ENCODE data around the gene CCDC97. TPM values are rescaled to one million over a fixed set of nuclear protein-coding genes. Genes with fewer than 3 reads are reported as not detected.

CCDC97 gene
- total RNA-seq, 1 experiment from 2014 or later = 18.3 TPM

- Histone ChIP-seq H3K9ac (ENCODE audit: low read length) (no peak overlapping the region), H3K9me2 (replicated peaks; ENCODE audit: low read length) (no peaks in the 10 kb centered on the region), H2AFZ (ENCODE audit: low read length) (no peak overlapping the region), H3F3A (ENCODE audit: low read length, unreplicated experiment) (no peaks in the 10 kb centered on the region), H3K27ac (ENCODE audit: low read length) (no peak overlapping the region), H3K4me3 (ENCODE audit: low read length) (no peak overlapping the region), H3K27me3 (ENCODE audit: low read length) (no peaks in the 10 kb centered on the region), H3K36me3 (ENCODE audit: low read depth, low read length) (peaks cover 53% of the 10 kb centered on the region), H3K4me1 (ENCODE audit: insufficient read depth, low read length) (peaks cover 16% of the 10 kb centered on the region), H3K4me2 (ENCODE audit: low read length) (no peak overlapping the region), H3K9me3 (ENCODE audit: low read length) (no peaks in the 10 kb centered on the region), H3K79me2 (ENCODE audit: low read length) (peaks cover 53% of the 10 kb centered on the region), H4K20me1 (ENCODE audit: low read length) (peaks cover 7% of the 10 kb centered on the region; the same call in 1 of the 2 replicates)
- POLR2A ChIA-PET (ENCODE audit: unreplicated experiment) = no interaction called here
- DNase-seq = no peak
- no TSS peak for BruUV-seq (replicated peaks)
- TF ChIP-seq EZH2 (IDR thresholded peaks at IDR 0.05; ENCODE audit: low read length, unreplicated experiment) = no peak
- TF ChIP-seq EZH2phosphoT487 (IDR thresholded peaks at IDR 0.05; ENCODE audit: borderline replicate concordance, low read length) = no peak
- TF ChIP-seq, protein P1, sequence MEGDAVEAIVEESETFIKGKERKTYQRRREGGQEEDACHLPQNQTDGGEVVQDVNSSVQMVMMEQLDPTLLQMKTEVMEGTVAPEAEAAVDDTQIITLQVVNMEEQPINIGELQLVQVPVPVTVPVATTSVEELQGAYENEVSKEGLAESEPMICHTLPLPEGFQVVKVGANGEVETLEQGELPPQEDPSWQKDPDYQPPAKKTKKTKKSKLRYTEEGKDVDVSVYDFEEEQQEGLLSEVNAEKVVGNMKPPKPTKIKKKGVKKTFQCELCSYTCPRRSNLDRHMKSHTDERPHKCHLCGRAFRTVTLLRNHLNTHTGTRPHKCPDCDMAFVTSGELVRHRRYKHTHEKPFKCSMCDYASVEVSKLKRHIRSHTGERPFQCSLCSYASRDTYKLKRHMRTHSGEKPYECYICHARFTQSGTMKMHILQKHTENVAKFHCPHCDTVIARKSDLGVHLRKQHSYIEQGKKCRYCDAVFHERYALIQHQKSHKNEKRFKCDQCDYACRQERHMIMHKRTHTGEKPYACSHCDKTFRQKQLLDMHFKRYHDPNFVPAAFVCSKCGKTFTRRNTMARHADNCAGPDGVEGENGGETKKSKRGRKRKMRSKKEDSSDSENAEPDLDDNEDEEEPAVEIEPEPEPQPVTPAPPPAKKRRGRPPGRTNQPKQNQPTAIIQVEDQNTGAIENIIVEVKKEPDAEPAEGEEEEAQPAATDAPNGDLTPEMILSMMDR (conservative IDR thresholded peaks at IDR 0.05; ENCODE audit: low read depth, low read length) = no peak
- no peak for ATAC-seq
- intact Hi-C loops (cut with micrococcal nuclease) = no loop called here
- CTCF ChIA-PET = no interaction called here
Observed at GRCh38 chr19:41269055-41269454, 40.9 kb upstream of the CCDC97 start.

DNA sequence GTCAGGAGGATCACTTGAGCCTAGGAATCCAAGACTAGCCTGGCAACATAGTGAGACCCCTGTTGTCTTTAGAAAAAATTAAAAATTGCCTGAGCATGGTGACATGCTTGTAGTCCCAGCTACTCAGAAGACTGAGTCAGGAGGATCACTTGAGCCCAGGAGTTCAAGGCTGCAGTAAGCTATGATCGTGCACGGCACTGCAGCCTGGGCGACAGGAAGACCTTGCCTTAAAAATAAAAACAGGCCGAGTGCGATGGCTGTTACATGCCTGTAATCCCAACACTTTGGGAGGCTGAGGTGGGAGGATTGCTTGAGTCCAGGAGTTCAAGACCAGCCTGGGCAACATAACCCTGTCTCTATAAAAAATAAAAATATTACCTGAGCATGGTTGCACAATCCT lies 40.4 kb upstream of the CCDC97 start:
- BruUV-seq (replicated peaks) = no TSS peak
- Histone ChIP-seq H3K9me2 (replicated peaks; ENCODE audit: low read length) (no peaks in the 10 kb centered on the region), H3K4me2 (ENCODE audit: low read length) (no peak overlapping the region), H3K4me1 (ENCODE audit: insufficient read depth, low read length) (peaks cover 16% of the 10 kb centered on the region), H3K27ac (ENCODE audit: low read length) (no peak overlapping the region), H4K20me1 (ENCODE audit: low read length) (peaks cover 7% of the 10 kb centered on the region; the same call in 1 of the 2 replicates), H3K79me2 (ENCODE audit: low read length) (peaks cover 49% of the 10 kb centered on the region), H3K4me3 (ENCODE audit: low read length) (no peak overlapping the region), H3K36me3 (ENCODE audit: low read depth, low read length) (peaks cover 58% of the 10 kb centered on the region), H3F3A (ENCODE audit: low read length, unreplicated experiment) (no peaks in the 10 kb centered on the region), H3K9me3 (ENCODE audit: low read length) (no peaks in the 10 kb centered on the region), H3K9ac (ENCODE audit: low read length) (no peak overlapping the region), H3K27me3 (ENCODE audit: low read length) (no peaks in the 10 kb centered on the region), H2AFZ (ENCODE audit: low read length) (no peak overlapping the region)
- intact Hi-C loops (cut with micrococcal nuclease) = no loop called here
- ChIA-PET CTCF (no interaction called here), POLR2A (ENCODE audit: unreplicated experiment) (no interaction called here)
- TF ChIP-seq EZH2phosphoT487 (IDR thresholded peaks at IDR 0.05; ENCODE audit: borderline replicate concordance, low read length) (no peak), EZH2 (IDR thresholded peaks at IDR 0.05; ENCODE audit: low read length, unreplicated experiment) (no peak)
- no peak for DNase-seq
- no peak for ATAC-seq

GRCh38 chr19:41273076-41273475 lies 36.9 kb upstream of the CCDC97 start:
- Histone ChIP-seq H3K27ac (ENCODE audit: low read length) (no peak overlapping the region), H3F3A (ENCODE audit: low read length, unreplicated experiment) (no peaks in the 10 kb centered on the region), H4K20me1 (ENCODE audit: low read length) (no peaks in the 10 kb centered on the region), H2AFZ (ENCODE audit: low read length) (no peak overlapping the region), H3K4me3 (ENCODE audit: low read length) (no peak overlapping the region), H3K27me3 (ENCODE audit: low read length) (no peaks in the 10 kb centered on the region), H3K9ac (ENCODE audit: low read length) (no peak overlapping the region), H3K4me2 (ENCODE audit: low read length) (no peak overlapping the region), H3K9me3 (ENCODE audit: low read length) (no peaks in the 10 kb centered on the region), H3K36me3 (ENCODE audit: low read depth, low read length) (peaks cover 69% of the 10 kb centered on the region), H3K79me2 (ENCODE audit: low read length) (peaks cover 14% of the 10 kb centered on the region), H3K9me2 (replicated peaks; ENCODE audit: low read length) (no peaks in the 10 kb centered on the region), H3K4me1 (ENCODE audit: insufficient read depth, low read length) (no peaks in the 10 kb centered on the region)
- CTCF ChIA-PET = no interaction called here
- DNase-seq = no peak
- intact Hi-C loops (cut with micrococcal nuclease) = no loop called here
- no peak for ATAC-seq
- TF ChIP-seq EZH2 (IDR thresholded peaks at IDR 0.05; ENCODE audit: low read length, unreplicated experiment) = no peak
- no peak for TF ChIP-seq EZH2phosphoT487 (IDR thresholded peaks at IDR 0.05; ENCODE audit: borderline replicate concordance, low read length)
- TF ChIP-seq, protein P1 (conservative IDR thresholded peaks at IDR 0.05; ENCODE audit: low read depth, low read length) = no peak
- POLR2A ChIA-PET (ENCODE audit: unreplicated experiment) = no interaction called here
- no TSS peak for BruUV-seq (replicated peaks)

Measured in PC-3 (cell line).